ENCODE measurements around the gene AGO3.
A peak's percentile ranks its signal among the peaks of the same experiment; 100 is the strongest.
"Not testable (repeated sequence)": the region's sequence is repeated elsewhere in the genome, so short reads cannot be mapped to it uniquely, and the experiment has no call there.

AGO3 gene

DNA sequence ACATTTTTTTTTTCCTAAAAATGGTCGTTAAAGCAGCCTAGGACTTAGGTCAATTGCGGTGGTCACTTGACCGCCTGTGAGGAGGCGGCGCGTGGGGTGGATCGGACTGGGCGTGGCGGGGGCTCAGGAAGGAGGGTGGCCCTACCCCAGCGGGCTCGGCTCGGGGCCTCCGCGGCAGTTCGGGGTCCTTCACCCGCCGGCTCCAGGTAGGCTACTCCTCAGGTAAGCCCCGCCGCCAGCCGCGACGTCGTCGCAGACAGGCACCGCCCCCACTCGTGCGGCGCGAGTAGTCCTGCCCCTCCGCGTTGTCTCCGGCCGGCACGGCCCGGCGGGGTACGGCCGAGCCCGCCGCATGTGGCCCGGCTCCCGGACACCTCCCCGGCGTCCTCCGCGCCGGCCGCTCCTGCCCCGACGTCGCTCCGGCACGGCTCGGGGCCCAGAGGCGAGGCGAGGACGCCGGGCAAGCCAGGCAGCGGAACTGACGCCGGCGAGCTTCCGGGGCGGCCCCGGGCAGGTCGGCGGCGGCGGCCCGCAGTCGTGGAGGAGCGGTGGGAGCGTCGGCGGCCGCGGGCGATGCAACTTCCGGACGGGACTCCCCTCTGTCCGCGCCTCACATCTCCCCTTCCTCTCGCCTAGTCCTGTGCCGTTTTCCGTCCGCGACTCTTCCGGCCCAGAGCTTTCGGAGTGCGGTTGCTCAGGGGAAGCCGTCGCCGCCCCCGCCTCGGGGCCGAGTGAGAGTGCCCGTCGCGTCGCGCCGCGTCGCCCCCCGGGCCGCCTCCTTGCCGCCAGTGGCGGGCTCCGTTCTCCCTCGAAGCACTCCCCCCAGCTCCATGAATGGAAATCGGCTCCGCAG, at the start of gene AGO3:
Gene AGO3 (plus strand): TSS at position 513 of the 853 bp plus-strand sequence. CDS start 322 bp downstream, at position 835.
- peak; percentile 91 for DNase-seq

DNA sequence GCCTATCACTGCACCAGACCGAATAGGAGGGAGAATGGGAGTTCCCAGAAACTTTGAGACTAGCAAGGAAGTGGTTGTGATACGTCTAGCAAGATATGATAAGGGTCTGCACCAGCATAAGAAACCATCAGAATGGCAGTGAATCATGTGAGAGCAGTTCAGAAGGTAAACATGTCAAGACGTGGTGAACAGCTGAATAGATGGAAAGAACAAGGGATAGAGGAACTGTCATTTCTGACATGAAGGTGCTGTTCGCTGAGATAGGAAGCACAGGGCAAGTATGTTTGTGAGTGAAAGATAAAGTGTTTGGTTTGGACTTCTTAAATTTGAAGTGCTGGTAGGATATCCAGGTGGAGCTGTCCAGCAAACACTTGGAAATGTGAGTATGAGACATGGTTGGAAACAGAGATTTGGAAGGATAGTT, 49.0 kb upstream of the AGO3 start:
- no peak for DNase-seq

DNA sequence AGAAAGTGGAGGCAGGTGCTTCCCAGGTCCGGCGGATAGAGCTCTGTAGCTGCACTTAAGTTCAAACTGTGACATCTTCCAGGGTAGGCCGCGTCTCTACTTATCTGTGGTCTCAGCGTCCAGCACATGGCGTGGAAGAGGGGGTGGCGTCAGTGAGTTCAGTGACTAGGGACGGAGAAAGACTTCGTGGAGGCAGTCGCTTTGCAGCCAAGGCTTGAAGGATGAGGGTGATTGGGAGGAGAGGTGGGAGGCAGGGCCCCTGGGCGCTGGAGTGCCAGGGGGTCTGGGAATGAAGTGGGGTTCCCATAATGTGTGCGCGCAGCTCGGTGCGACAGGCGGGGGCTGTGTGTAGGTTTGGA, 48.3 kb upstream of the AGO3 start:
- no peak for DNase-seq

GRCh38 chr1:35882945-35883634, 47.8 kb upstream of the AGO3 start, which contains the start of gene AGO1:
TSS of gene AGO1 (plus strand) at chr1:35883209. CDS start at chr1:35883422, 213 bp downstream.
- peak; percentile 96 to 97 for DNase-seq

DNA sequence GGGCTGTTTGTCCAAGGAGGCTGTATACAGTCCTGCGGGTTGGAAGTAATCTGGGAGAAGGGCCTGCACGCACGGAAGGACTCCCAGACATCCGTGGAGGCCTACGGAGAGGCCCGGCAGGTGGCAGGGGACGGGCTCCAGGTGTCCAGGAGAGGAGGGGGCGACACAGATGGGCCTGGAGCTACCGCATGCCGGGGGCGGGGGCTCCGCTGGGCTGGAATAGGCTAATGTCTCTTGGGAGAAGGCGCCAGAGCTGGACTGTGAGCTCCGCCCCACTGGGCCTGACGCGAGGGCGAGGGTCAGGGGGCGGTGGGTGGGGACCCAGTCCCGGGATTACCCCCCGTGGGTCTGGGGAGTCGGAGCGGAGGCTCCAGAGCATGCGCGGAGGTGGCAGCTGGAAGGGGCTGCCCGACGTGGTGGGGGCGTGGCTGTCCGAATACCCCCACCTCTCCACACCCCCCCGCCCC, 47.2 kb upstream of the AGO3 start:
- DNase-seq, result peak; percentile 48 to 57

GRCh38 chr1:35884934-35885333, 46.0 kb upstream of the AGO3 start:
- DNase-seq, result no peak

GRCh38 chr1:35885961-35886558, 44.8 kb upstream of the AGO3 start:
- no peak for DNase-seq

DNA sequence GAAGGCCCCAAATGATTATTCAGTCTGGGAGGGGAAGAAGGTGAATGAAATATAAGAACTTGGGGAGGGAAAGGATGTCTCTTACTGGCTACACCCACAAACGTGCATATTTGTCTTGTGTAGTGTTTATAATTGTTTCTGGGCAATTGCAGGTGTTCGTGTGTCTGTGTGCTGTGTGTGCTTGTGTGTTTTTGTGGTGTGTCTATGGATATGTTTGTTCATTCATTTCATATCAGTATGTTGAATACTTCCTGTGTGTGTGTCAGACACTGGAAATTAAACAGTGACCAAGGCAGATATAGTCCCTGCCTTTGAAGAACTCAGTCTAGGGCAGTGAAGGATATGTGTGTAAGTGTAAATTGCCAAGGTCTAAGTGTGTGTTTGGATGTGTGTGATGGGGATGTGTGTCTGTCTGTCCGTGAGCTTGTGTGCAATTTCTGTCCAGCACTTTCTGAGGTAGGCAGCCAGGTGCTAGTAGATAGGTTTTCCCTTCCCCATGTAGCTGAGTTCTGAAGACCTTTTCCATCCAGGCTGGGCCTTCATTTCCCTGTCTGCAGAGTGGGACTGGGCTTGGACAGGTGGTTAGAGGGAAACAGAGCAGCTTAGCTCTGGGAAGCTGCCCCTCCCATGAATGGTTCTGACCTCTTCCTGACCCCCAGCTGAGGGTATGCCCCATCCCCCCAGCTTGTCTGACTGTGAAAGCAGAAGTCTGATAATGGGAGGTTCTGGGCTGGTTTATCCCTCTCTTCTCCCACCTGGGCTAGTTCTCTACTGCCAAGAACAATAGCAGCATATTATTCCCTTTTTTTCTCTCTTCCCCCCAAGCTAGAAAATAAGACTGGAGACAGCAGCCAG, 44.1 kb upstream of the AGO3 start:
- DNase-seq, result peak in 1 of 2 donors; percentile 40

DNA sequence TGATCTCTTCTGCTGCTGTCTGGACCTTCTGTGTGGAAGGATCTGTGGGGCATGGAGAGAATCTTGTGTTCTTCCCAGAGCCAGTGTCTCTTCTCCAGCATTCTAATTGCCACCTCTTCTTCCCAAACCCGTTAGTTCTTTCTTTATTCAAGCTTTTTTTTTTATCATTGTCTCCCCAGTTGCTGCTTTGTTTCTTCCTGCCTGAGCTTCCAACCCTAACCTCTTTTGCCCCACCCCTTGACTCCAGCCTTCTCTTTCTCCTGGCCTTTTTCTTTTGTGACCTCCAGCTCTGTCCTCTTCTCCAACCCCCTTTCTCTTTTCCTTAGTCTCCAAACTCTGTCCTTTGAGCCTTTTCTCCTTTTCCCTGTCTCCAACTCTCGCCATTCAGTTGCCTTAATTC, 43.4 kb upstream of the AGO3 start:
- DNase-seq, result no peak

DNA sequence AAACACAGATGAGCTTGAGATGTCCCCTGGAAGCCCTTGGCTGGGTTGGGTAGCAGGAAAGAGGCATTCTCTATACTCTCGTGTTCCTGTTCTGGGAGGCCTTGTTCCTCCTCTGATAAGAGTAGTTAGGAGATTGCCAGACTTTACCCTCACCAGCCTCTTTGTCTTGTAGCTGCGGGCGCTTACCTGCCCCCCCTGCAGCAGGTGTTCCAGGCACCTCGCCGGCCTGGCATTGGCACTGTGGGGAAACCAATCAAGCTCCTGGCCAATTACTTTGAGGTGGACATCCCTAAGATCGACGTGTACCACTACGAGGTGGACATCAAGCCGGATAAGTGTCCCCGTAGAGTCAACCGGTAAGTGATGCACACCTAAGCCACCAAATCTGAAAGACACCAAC, 42.6 kb upstream of the AGO3 start:
- DNase-seq, result no peak

GRCh38 chr1:35888981-35889380, 41.9 kb upstream of the AGO3 start:
- not testable (repeated sequence) for DNase-seq

GRCh38 chr1:35893051-35893879, 37.6 kb upstream of the AGO3 start:
- no peak for DNase-seq

DNA sequence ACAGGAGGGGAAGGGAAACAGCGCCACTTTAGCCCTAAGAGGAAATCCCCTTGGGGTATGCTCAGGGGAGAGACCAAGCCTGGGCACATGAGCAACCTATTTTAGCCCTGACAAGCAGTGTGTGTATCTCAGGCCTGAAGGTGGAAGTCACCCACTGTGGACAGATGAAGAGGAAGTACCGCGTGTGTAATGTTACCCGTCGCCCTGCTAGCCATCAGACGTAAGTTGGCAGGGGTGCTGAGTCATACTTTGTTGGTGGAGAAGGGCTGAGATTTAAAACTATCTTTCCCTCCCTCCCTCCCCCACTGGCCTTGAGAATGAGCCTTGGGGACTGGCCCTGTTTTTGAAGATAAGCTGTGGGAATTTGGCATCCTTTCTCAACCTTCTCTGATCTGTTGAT, 36.7 kb upstream of the AGO3 start:
- DNase-seq, result peak in 1 of 2 donors; percentile 81

- no peak for DNase-seq
Observed at GRCh38 chr1:35894656-35895055, 36.2 kb upstream of the AGO3 start.

GRCh38 chr1:35899941-35900340, 31.0 kb upstream of the AGO3 start:
- DNase-seq, result no peak

DNA sequence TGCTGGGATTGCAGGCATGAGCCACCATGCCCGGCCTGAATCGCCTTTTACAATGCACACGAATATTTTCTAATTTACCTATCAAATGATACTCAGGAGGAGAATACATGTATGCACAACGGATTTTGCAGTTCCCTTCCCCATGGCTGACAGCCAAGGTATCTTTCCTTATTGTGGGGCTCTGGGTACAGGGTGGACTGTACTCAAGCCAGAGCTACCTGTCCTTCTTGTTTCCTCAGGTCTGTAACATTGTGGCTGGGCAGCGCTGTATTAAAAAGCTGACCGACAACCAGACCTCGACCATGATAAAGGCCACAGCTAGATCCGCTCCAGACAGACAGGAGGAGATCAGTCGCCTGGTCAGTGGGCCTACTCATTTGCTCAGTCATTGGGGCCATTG, 29.7 kb upstream of the AGO3 start:
- DNase-seq, result no peak

DNA sequence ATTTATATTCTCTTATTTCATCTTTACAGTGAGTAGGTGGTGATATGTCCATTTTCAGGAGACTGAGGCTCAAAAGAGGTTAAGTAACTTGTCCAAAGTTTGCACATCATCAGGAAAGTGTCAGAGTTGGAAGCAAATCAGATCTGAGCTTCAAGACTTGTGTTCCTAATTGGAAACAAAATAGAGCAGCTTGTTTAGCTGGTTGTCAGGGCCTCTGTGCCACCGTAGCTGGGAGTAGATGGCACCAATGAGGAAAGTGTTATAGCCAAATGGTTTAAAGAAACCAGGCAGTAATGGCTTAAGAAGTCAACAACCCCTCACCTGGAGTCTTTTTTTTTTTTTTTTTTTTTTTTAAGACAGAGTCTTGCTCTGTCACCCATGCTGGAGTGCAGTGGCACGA, 28.2 kb upstream of the AGO3 start:
- DNase-seq, result no peak

- no peak for DNase-seq
Observed at GRCh38 chr1:35914717-35915116, 16.2 kb upstream of the AGO3 start.

- no peak for DNase-seq
Observed at GRCh38 chr1:35915693-35916092, 15.2 kb upstream of the AGO3 start.

DNA sequence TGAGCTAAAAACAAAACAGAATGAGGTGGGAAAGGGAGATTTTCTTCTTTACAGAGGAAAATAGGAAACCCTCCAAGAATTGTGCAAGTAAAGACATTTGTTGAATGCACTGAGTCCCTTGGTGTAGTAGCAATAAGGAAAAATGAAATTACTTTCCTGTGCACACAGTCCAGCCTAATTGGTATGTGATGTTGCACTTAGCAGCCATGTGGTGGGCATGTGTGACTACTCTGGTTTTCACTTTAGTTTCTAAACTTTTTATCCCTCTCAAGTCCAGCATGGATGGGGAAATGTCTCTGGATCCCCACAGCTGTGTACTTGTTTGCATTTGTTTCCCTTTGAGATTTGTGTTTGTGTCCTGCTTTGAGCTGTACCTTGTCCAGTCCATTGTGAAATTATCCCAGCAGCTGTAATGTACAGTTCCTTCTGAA, 7.1 kb upstream of the AGO3 start:
- no peak for DNase-seq

GRCh38 chr1:35924838-35925237, 6.1 kb upstream of the AGO3 start:
- DNase-seq, result no peak

DNA sequence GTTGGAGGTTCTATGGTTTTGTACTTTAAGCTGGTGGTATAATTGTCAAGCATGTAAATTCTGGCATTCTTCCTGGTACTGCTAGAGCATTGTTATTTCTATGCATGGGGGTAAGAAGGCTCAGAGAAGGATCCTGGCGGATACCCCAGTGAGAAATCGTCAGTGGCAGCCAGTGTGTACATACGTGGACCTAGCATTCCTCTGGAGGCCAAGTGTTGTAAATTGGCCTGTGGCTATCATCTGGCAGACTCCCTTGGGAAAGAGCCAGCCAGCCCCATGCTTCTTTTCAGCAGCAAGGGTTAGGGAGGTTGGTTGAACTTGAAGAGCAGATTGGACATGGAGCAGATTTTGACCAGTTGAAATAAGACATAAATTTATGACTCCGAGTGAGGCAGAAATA, 5.2 kb upstream of the AGO3 start:
- DNase-seq, result no peak

All from CD4-positive, alpha-beta T cell treated with Interleukin-4 for 1 hour (primary cell).